Mucosa of gallbladder (tissue), 1 donor: Measurements from ENCODE around the gene DDX1. TPM values are rescaled to one million over a fixed set of nuclear protein-coding genes. Genes with fewer than 3 reads are reported as not detected.
"Not testable (repeated sequence)": the region's sequence is repeated elsewhere in the genome, so short reads cannot be mapped to it uniquely, and the experiment has no call there.

Experiments
- DNase-seq: peaks from one replicate; pipeline ENCODE4 v3.0.0-alpha.2; 2020; ENCODE audit warnings: low spot score
- total RNA-seq: library from RNA; stranded (reverse); gene quantifications from one replicate; pipeline ENCODE4 v1.2.1, GENCODE V29; 2021
- donor health status: DM: no; HTN: no; CAD: no.

DDX1 gene
- total RNA-seq, 1 donor from 2014 or later: 69.1 TPM

- no peak for DNase-seq
These were observed 84.0 kb downstream of the DDX1 start for GRCh38 chr2:15675456-15676195.

DNA sequence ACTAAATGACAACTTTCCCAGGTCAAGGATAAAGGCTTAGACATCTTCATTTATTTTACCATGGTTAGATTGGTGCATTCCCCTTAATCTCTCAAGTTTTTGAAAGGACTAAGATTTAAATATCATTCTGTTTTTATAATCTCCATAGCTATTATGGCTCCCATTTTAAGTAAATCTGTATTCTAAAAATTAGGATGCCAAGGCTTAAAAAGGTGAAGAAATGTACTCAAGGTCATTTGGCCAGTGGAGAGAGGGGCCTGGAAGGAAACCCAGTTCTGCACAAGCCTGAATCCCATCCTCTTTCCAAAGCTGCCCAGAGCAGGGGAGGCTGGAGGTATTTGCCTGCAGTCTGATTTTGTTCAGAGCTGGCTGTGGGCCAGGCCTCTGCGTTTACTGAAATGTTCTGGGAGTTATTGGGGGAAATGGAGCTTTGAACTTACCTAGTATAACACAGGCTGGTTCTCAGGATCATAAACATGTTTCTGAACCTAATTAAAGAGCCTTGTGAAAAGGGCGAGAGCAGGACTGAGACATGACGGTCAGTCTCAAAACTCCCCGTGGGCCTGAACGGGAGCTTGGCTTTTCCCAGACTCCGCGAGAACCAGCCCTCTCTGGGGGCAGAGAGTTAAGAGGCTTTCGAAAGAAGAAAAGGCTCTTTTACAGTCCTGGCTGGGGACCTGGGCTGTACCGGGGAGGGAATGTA, 85.6 kb downstream of the DDX1 start:
- DNase-seq: no peak

- DNase-seq: no peak
These were observed 86.7 kb downstream of the DDX1 start for GRCh38 chr2:15678346-15678745.

DNA sequence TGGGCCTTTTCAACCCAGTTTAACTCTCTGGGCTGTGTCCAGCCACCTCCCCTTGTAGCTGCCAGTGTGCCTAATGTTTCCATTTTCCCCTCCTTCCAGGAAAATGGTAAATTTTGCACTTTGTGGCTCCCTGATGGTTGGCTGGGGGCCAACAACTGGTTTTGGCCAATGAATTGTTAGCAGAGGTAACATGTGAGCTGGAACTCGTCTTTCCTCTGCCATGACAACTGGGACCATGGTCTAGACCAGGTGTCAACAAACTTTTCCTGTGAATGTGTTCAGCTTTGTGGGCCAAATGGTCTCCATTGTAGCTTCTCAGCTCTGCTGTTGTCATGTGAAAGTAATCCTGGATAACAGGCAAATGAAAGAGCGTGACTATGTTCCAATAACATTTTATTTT, 87.2 kb downstream of the DDX1 start:
- no peak for DNase-seq

DNA sequence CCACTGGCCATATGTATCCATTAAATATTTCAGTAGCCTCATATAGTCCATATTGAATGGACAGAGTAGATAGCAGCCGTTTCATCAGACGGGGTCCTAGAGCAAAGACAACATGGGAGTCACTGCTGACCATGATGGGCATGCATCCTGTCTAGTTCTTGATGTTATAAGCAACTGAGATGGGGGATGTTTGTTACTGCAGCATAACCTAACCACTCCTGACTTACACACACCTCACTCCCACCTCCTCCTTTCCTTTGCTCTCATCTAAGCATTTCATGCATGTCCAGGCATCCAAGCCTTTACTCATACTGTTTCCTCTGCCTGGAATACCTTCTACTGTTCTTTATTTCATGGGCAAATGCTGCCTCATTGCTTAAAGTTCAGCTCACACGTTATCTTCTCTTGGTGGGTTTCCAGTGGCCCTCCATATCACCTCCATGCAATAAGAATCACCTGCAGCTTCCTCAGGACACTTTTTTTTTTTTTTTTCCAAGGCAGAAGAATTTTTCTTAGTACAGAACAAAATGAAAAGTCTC, 87.8 kb downstream of the DDX1 start:
- no peak for DNase-seq

DNA sequence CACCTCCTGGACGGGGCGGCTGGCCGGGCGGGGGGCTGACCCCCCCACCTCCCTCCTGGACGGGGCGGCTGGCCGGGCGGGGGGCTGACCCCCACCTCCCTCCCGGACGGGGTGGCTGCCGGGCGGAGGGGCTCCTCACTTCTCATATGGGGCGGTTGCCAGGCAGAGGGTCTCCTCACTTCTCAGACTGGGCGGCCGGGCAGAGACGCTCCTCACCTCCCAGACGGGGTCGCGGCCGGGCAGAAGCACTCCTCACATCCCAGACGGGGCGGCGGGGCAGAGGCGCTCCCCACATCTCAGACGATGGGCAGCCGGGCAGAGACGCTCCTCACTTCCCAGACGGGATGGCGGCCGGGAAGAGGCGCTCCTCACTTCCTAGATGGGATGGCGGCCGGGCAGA, 88.5 kb downstream of the DDX1 start:
- not testable (repeated sequence) for DNase-seq

Other genes with a start within 250 kb of the DDX1 start
- 52.7 TPM for gene NBAS, start 30.5 kb upstream of the DDX1 start, total RNA-seq